Testis (tissue), 2 donors: Measurements from ENCODE around the gene CTU2.

Source experiments
- CTCF ChIP-seq, 3 experiments: fragments of 450-650 bp in 2 of 3; fragments of 200-600 bp in 1 of 3; sonication (generic) in 1 of 3; IDR thresholded peaks; one replicate each; pipeline ENCODE4 v1.5.1; 2016 to 2019; ENCODE audit warnings: antibody characterized with exemption in 3 of 3, mild to moderate bottlenecking in 2 of 3, moderate library complexity in 1 of 3
- POLR2A ChIP-seq: fragments of 450-650 bp; IDR thresholded peaks from one replicate; pipeline ENCODE4 v1.6.1; 2017; ENCODE audit warnings: antibody characterized with exemption, mild to moderate bottlenecking, moderate library complexity

GRCh38 chr16:88746506-88746905 lies 40.2 kb downstream of the CTU2 start:
- TF ChIP-seq POLR2A, result no peak
- TF ChIP-seq CTCF (IDR thresholded peaks at IDR 0.05), result no peak
